ENCODE measurements around the gene NDUFAF5.

Gene NDUFAF5

DNA sequence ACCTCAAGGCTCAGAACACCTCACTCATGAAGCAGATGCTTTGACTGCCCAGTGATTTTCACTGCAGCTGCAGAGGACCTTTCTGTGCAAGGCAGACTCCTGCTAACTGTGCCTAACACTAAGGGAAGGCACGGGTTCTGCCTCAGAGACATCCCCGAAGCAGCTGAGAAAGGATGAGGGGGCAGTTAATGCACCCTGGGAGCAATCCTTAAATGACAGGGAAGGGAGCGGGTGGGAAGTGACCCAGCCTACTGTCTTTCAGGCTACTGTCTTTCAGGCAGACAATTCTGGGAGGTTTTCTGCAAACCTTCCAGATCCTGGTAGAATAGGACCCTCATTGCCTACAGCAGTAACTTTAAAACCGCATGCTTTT lies 55.3 kb downstream of the NDUFAF5 start:
- Histone ChIP-seq H2AFZ (no peak overlapping the region), H3K4me1 (no peaks in the 10 kb centered on the region), H3K27me3 (ENCODE audit: control insufficient read depth, insufficient read depth, low read length) (no peaks in the 10 kb centered on the region), H3K79me2 (no peaks in the 10 kb centered on the region), H3K4me3 (ENCODE audit: low read depth, low read length) (no peak overlapping the region), H3K9me3 (ENCODE audit: control insufficient read depth, low read length) (no peaks in the 10 kb centered on the region), H3K9ac (no peak overlapping the region), H3K4me2 (ENCODE audit: low read length) (no peak overlapping the region), H3K36me3 (ENCODE audit: control insufficient read depth, insufficient read depth, low read length) (no peaks in the 10 kb centered on the region), H3K27ac (no peak overlapping the region)
- TF ChIP-seq, protein P1, sequence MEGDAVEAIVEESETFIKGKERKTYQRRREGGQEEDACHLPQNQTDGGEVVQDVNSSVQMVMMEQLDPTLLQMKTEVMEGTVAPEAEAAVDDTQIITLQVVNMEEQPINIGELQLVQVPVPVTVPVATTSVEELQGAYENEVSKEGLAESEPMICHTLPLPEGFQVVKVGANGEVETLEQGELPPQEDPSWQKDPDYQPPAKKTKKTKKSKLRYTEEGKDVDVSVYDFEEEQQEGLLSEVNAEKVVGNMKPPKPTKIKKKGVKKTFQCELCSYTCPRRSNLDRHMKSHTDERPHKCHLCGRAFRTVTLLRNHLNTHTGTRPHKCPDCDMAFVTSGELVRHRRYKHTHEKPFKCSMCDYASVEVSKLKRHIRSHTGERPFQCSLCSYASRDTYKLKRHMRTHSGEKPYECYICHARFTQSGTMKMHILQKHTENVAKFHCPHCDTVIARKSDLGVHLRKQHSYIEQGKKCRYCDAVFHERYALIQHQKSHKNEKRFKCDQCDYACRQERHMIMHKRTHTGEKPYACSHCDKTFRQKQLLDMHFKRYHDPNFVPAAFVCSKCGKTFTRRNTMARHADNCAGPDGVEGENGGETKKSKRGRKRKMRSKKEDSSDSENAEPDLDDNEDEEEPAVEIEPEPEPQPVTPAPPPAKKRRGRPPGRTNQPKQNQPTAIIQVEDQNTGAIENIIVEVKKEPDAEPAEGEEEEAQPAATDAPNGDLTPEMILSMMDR (IDR thresholded peaks at IDR 0.05), result no peak

- no peaks in the 10 kb centered on the region for H3K79me2 ChIP-seq
- H3K36me3 ChIP-seq (ENCODE audit: control insufficient read depth, insufficient read depth, low read length), result no peaks in the 10 kb centered on the region
- no peaks in the 10 kb centered on the region for H3K4me1 ChIP-seq
- H3K27me3 ChIP-seq (ENCODE audit: control insufficient read depth, insufficient read depth, low read length), result no peaks in the 10 kb centered on the region
- no peak overlapping the region for H2AFZ ChIP-seq
- no peak overlapping the region for H3K4me3 ChIP-seq (ENCODE audit: low read depth, low read length)
- no peak overlapping the region for H3K4me2 ChIP-seq (ENCODE audit: low read length)
- H3K9me3 ChIP-seq (ENCODE audit: control insufficient read depth, low read length), result no peaks in the 10 kb centered on the region
- H3K9ac ChIP-seq, result no peak overlapping the region
- no peak overlapping the region for H3K27ac ChIP-seq
- TF ChIP-seq, protein P1 (IDR thresholded peaks at IDR 0.05), result no peak
Observed at GRCh38 chr20:13841206-13841605, 56.4 kb downstream of the NDUFAF5 start.

DNA sequence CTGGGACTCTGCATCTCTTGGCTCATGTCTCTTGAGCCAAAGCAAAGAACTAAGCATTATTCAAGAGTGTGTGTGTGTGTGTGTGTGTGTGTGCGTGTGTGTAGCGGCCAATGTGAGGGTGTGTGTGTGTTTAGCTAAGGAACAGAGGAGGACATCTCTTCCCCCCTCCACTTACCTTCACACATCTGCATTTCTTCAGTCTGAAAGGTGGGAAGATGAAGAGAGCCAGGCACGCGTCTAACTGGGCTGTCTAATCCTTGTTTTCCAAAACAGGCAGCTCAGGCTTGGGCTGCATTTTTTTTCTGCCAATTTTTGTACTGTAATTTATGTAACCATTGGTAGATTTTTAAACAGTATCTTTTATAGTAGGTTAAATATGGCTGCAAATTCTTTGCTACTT lies 59.5 kb downstream of the NDUFAF5 start:
- TF ChIP-seq, protein P1 (IDR thresholded peaks at IDR 0.05), result no peak
- no peak overlapping the region for H3K4me2 ChIP-seq (ENCODE audit: low read length)
- no peaks in the 10 kb centered on the region for H3K27me3 ChIP-seq (ENCODE audit: control insufficient read depth, insufficient read depth, low read length)

DNA sequence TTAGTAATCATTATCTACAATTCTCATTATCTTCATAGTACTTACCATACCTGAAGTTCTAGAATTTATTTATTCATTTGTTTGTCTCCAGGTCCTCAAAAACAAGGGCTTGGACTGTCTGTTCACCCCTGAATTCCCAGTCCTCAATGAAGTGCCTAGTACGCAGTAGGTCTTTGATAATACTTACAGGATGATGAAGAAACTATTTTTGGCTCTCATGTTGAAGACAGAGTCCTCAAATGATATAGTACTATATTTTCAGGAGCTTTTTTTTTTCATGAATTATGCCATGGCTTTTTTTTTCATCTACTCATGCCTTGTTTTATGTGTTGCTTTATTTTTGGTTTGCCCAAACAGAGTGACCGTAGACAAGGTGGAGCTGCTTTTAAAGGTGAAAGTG lies 66.5 kb downstream of the NDUFAF5 start:
- H3K9ac ChIP-seq, result no peak overlapping the region
- H3K4me1 ChIP-seq, result no peaks in the 10 kb centered on the region
- H3K27me3 ChIP-seq (ENCODE audit: control insufficient read depth, insufficient read depth, low read length), result no peaks in the 10 kb centered on the region
- no peak overlapping the region for H3K4me2 ChIP-seq (ENCODE audit: low read length)
- H2AFZ ChIP-seq, result no peak overlapping the region
- H3K36me3 ChIP-seq (ENCODE audit: control insufficient read depth, insufficient read depth, low read length), result no peaks in the 10 kb centered on the region
- TF ChIP-seq, protein P1 (IDR thresholded peaks at IDR 0.05), result no peak
- no peak overlapping the region for H3K27ac ChIP-seq
- H3K79me2 ChIP-seq, result no peaks in the 10 kb centered on the region
- H3K4me3 ChIP-seq (ENCODE audit: low read depth, low read length), result no peak overlapping the region
- no peaks in the 10 kb centered on the region for H3K9me3 ChIP-seq (ENCODE audit: control insufficient read depth, low read length)

More for the DNA sequence above, 59.5 kb downstream of the NDUFAF5 start:
- no peaks in the 10 kb centered on the region for H3K36me3 ChIP-seq (ENCODE audit: control insufficient read depth, insufficient read depth, low read length)
- no peaks in the 10 kb centered on the region for H3K9me3 ChIP-seq (ENCODE audit: control insufficient read depth, low read length)
- no peak overlapping the region for H3K9ac ChIP-seq
- no peaks in the 10 kb centered on the region for H3K79me2 ChIP-seq
- no peak overlapping the region for H2AFZ ChIP-seq
- H3K4me1 ChIP-seq, result no peaks in the 10 kb centered on the region
- no peak overlapping the region for H3K27ac ChIP-seq
- no peak overlapping the region for H3K4me3 ChIP-seq (ENCODE audit: low read depth, low read length)

- H3K9ac ChIP-seq, result no peak overlapping the region
- TF ChIP-seq, protein P1 (IDR thresholded peaks at IDR 0.05), result no peak
- H3K36me3 ChIP-seq (ENCODE audit: control insufficient read depth, insufficient read depth, low read length), result no peaks in the 10 kb centered on the region
- no peaks in the 10 kb centered on the region for H3K4me1 ChIP-seq
- no peak overlapping the region for H3K4me2 ChIP-seq (ENCODE audit: low read length)
- H3K4me3 ChIP-seq (ENCODE audit: low read depth, low read length), result no peak overlapping the region
- H3K9me3 ChIP-seq (ENCODE audit: control insufficient read depth, low read length), result no peaks in the 10 kb centered on the region
- H3K79me2 ChIP-seq, result no peaks in the 10 kb centered on the region
- H3K27me3 ChIP-seq (ENCODE audit: control insufficient read depth, insufficient read depth, low read length), result no peaks in the 10 kb centered on the region
- H3K27ac ChIP-seq, result no peak overlapping the region
- H2AFZ ChIP-seq, result no peak overlapping the region
Observed at GRCh38 chr20:13852306-13852705, 67.5 kb downstream of the NDUFAF5 start.
